GM18502 (cell line): ENCODE data around the gene NR2C2.

Experiments
- ATAC-seq: cut with Tn5 transposase; IDR thresholded peaks from one replicate; pipeline ENCODE4 v1.9.1; 2021; ENCODE audit warnings: mild to moderate bottlenecking; ENCODE audit not compliant: unreplicated experiment, poor library complexity

Gene NR2C2

DNA sequence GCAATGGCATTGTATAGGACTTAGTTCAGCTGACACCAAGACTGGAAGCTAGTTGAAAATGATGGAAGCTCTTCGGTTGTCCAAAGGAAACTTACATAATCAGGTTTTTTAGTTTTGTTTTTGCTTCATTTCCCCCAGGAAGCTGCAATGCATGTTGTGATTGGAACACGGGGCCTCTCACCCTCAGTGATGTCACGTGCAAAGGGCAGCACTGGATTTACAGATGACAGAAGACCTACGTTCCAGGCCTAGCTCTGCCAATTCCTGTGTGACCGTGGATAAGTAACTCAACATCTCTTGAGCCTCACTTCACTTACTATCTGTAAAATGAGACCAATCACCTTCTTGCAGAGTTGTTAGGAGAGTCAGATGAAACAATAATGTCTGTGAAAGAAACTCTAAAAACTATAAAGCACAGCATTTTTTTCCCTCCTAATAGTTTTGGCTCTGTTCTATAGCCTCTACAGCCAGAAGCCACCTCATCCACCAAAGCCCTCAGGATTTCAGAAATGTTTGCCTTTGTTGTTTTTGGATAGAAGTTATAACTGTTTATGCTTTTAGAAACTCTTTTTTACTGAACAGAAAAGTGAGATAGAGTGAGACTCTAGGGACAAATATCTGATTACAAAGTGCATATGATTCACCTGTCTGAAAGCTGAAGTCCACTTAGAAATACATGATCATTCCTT is 146.9 kb downstream of the NR2C2 start:
- ATAC-seq, result no peak

DNA sequence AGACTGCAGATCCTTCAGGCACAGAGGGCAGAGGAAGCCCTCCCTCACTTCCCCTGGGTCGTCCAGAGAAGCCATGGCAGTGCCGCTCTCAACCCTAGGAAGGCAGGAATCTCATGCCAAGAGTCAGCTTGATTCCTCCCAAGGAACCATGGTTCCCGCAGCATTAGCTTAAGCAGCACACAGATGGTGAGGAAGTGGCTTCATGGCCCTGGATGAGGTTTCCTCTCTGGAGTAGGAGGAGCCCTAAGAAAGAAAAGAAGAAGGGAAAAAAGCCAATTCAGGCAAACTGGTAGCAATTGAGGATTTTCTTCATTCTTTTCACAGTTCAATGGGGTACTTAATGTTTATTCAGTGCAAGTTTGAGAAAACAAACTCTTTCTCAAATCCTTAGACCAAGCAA is 148.7 kb downstream of the NR2C2 start:
- ATAC-seq, result no peak

DNA sequence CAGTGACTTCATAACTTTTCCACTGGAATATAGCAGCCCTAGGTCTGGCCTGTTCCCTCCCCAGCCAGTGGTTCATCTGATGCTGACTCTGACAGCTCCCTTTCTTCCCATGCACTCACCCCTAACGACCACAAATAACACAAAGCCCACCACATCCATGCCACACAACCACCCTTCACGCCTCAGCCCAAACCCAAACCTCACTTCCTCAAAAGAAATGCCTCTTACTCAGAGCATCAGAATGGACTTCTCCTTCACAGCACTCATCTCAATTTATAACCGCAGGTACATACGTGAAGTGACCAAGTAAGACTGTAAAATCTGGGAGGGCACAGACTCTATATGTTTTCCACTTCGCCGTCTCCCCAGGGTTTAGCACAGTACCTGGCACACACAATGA is 150.5 kb downstream of the NR2C2 start:
- no peak for ATAC-seq
